Thoracic aorta (tissue), 2 donors: ENCODE results near the gene GTSE1. TPM values are rescaled to one million over a fixed set of nuclear protein-coding genes. Genes with fewer than 3 reads are reported as not detected.
"Not testable (repeated sequence)": the region's sequence is repeated elsewhere in the genome, so short reads cannot be mapped to it uniquely, and the experiment has no call there.

Source experiments
- ATAC-seq: fragments of 150-250 bp; one replicate; pipeline ENCODE4 v1.8.0; 2017; ENCODE audit warnings: low read depth; ENCODE audit not compliant: insufficient number of reproducible peaks, low FRiP score
- DNase-seq: peaks from one replicate; pipeline ENCODE4 v3.0.0-alpha.2; 2020; ENCODE audit warnings: low spot score
- H3K27ac ChIP-seq, 2 donors: fragments of 200-600 bp; sonication (generic); 1 replicate in 1 of 2; 2 replicates in 1 of 2; pipeline ENCODE4 v1.5.1; 2016; ENCODE audit warnings: mild to moderate bottlenecking in 2 of 2, moderate library complexity in 2 of 2
- H3K27me3 ChIP-seq: fragments of 200-600 bp; sonication (generic); replicated peaks from 2 replicates; pipeline ENCODE4 v1.6.0; 2016; ENCODE audit warnings: mild to moderate bottlenecking; ENCODE audit not compliant: insufficient read depth
- H3K36me3 ChIP-seq: fragments of 200-600 bp; sonication (generic); one replicate; pipeline ENCODE4 v1.5.1; 2016
- H3K4me1 ChIP-seq, 2 donors: fragments of 200-600 bp; sonication (generic); 1 replicate in 1 of 2; 2 replicates in 1 of 2; pipeline versions ENCODE4 v1.5.1 to v1.6.0; 2016; ENCODE audit warnings: low read depth in 2 of 2, mild to moderate bottlenecking in 1 of 2; ENCODE audit not compliant: control insufficient read depth in 1 of 2
- H3K4me3 ChIP-seq: fragments of 200-600 bp; sonication (generic); 2 replicates; pipeline ENCODE4 v1.5.1; 2016; ENCODE audit warnings: mild to moderate bottlenecking
- H3K9me3 ChIP-seq: fragments of 200-600 bp; sonication (generic); 2 replicates; pipeline ENCODE4 v1.5.1; 2016
- CTCF ChIP-seq: fragments of 200-600 bp; sonication (generic); IDR thresholded peaks from one replicate; pipeline ENCODE4 v1.5.1; 2019; ENCODE audit warnings: antibody characterized with exemption
- total RNA-seq, 2 donors: library from RNA; depleted of rRNA; stranded (reverse); fragments of >200 nt; gene quantifications; one replicate each; pipeline versions ENCODE4 v1.1.0 to v1.2.3, GENCODE V29; 2016

The GTSE1 gene
- total RNA-seq, 2 donors from 2014 or later, result 0.41 to 0.92 TPM

GRCh38 chr22:46309526-46310085 lies 12.9 kb downstream of the GTSE1 start:
- no peak overlapping the region for H3K4me3 ChIP-seq
- ATAC-seq, result no peak
- no peak for TF ChIP-seq CTCF
- H3K36me3 ChIP-seq, result no peaks in the 10 kb centered on the region
- H3K9me3 ChIP-seq, result no peaks in the 10 kb centered on the region
- DNase-seq, result no peak
- no peaks in the 10 kb centered on the region for H3K27me3 ChIP-seq
- no peak overlapping the region for H3K27ac ChIP-seq
- H3K4me1 ChIP-seq, result no peaks in the 10 kb centered on the region

DNA sequence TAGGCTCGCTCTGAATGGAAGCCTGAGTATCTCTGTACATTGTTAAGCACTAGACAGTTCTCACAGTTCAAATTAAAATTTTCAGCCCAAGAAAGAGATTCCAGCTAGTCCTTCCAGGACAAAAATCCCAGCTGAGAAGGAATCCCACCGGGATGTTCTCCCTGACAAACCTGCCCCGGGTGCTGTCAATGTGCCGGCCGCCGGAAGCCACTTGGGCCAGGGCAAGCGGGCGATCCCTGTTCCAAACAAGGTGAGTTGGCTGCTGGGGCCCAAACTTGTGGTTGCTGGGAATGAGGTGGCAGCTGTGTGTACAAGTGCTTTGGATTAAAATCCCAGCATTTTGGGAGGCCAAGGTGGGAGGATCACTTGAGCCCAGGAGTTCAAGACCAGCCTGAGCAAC lies 15.4 kb downstream of the GTSE1 start:
- no peak for DNase-seq
- Histone ChIP-seq H3K4me1 (no peaks in the 10 kb centered on the region), H3K9me3 (no peaks in the 10 kb centered on the region), H3K36me3 (no peaks in the 10 kb centered on the region), H3K4me3 (no peak overlapping the region), H3K27me3 (no peaks in the 10 kb centered on the region), H3K27ac (no peak overlapping the region)
- TF ChIP-seq CTCF, result no peak
- ATAC-seq, result no peak

DNA sequence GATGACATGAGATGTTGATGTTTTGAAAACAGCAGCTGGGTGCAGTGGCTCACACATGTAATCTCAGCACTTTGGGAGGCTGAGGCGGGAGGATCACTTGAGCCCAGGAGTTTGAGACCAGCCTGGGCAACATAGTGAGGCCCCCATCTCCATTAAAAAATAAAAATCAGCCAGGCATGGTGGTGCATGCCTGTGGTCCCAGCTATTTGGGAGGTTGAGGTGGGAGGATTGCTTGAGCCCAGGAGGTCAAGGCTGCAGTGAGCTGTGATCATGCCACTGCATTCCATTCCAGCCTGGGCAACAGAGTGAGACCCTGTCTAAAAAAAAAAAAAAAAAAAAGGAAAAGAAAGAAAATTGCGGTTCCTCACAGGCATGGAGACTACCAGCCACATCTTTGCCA lies 16.2 kb downstream of the GTSE1 start:
- H3K4me3 ChIP-seq, H3K4me1 ChIP-seq, DNase-seq, H3K36me3 ChIP-seq, H3K27me3 ChIP-seq, H3K9me3 ChIP-seq, H3K27ac ChIP-seq, ATAC-seq: not testable (repeated sequence)

DNA sequence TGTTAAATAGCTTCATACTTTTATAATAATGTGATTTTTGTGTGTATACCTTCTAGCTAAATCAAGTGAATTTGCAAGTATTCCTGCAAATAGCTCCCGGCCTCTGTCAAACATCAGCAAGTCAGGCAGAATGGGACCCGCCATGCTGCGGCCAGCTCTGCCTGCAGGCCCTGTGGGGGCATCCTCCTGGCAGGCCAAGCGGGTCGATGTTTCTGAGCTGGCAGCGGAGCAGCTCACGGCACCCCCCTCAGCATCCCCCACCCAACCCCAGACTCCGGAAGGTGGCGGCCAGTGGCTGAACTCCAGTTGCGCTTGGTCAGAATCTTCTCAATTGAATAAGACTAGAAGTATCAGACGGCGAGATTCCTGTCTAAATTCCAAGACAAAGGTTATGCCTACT lies 19.3 kb downstream of the GTSE1 start:
- Histone ChIP-seq H3K27me3 (no peaks in the 10 kb centered on the region), H3K27ac (no peak overlapping the region), H3K4me1 (no peaks in the 10 kb centered on the region), H3K4me3 (no peak overlapping the region), H3K36me3 (no peaks in the 10 kb centered on the region), H3K9me3 (no peaks in the 10 kb centered on the region)
- TF ChIP-seq CTCF, result no peak
- ATAC-seq, result no peak
- no peak for DNase-seq

DNA sequence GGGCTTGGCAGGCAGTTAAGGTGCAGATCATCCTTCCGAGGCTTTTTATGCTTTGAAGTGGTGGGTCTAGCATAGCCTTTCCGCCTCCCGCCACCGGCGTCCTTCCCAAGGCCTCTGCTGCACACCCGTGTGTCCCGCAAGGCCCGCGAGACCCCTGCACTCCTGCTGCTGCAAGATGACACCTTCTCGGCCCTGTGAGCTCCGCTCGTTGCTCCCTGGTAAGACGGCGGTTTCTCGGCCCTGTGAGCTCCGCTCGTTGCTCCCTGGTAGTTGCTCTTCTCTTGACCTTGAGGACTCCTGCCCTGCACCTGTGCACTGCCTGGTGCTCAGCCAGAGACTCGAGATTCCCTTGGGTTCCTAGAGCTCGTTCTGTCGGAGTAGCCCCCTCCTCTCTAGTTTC lies 21.0 kb downstream of the GTSE1 start:
- Histone ChIP-seq H3K9me3 (no peaks in the 10 kb centered on the region), H3K36me3 (no peaks in the 10 kb centered on the region), H3K27ac (no peak overlapping the region), H3K27me3 (no peaks in the 10 kb centered on the region), H3K4me3 (no peak overlapping the region), H3K4me1 (no peaks in the 10 kb centered on the region)
- TF ChIP-seq CTCF, result no peak
- ATAC-seq (no peak), DNase-seq (no peak)

DNA sequence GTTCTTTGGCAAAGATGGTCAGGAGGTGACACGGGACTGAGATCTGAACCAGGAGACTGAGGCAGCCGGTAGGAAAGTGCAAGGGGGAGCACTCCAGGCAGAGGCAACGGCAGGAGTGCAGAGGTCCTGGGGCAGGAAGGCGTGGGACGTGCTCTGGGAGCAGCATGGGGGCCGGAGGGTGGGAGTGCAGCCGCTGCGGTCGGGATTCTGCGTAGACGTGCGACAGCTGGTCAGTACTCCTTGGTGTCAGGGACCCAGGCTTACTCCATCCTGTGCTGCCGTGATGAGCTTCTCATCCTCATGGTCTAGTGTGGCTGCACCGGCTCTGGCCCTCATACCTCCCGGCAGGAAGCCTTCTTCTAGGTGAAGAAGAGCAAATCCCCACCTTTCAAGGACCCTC lies 21.9 kb downstream of the GTSE1 start:
- Histone ChIP-seq H3K4me1 (no peaks in the 10 kb centered on the region), H3K27ac (no peak overlapping the region), H3K4me3 (no peak overlapping the region), H3K27me3 (no peaks in the 10 kb centered on the region), H3K9me3 (no peaks in the 10 kb centered on the region), H3K36me3 (no peaks in the 10 kb centered on the region)
- TF ChIP-seq CTCF, result no peak
- ATAC-seq (no peak), DNase-seq (no peak)
